Spleen (tissue), 11 donors: ENCODE results near the gene FARP1. TPM values are rescaled to one million over a fixed set of nuclear protein-coding genes. Genes with fewer than 3 reads are reported as not detected.

ENCODE experiments used
- DNase-seq: peaks from one replicate; pipeline ENCODE4 v3.0.0-alpha.2; 2020
- H3K27ac ChIP-seq, 8 donors: fragments of 200-600 bp; sonication (generic) in 7 of 8; 1 replicate in 4 of 8; 2 replicates in 4 of 8; pipeline versions ENCODE4 v1.5.0 to v1.8.0; 2016 to 2021; ENCODE audit warnings: inconsistent platforms in 4 of 8, mild to moderate bottlenecking in 4 of 8, moderate library complexity in 1 of 8
- H3K27me3 ChIP-seq, 7 donors: fragments of 200-600 bp; sonication (generic) in 6 of 7; replicated peaks in 1 of 7; 1 replicate in 4 of 7; 2 replicates in 3 of 7; pipeline versions ENCODE4 v1.5.0 to v1.8.0; 2016 to 2021; ENCODE audit warnings: inconsistent platforms in 3 of 7, mild to moderate bottlenecking in 1 of 7
- H3K36me3 ChIP-seq, 6 donors: fragments of 200-600 bp; sonication (generic) in 5 of 6; 1 replicate in 4 of 6; 2 replicates in 2 of 6; pipeline versions ENCODE4 v1.5.0 to v1.8.0; 2016 to 2021; ENCODE audit warnings: inconsistent platforms in 2 of 6
- H3K4me1 ChIP-seq, 6 donors: fragments of 200-600 bp; sonication (generic) in 5 of 6; 1 replicate in 3 of 6; 2 replicates in 3 of 6; pipeline versions ENCODE4 v1.5.0 to v1.8.0; 2016 to 2021; ENCODE audit warnings: inconsistent platforms in 3 of 6
- H3K4me3 ChIP-seq, 8 donors: fragments of 200-600 bp; sonication (generic) in 7 of 8; 1 replicate in 4 of 8; 2 replicates in 4 of 8; pipeline versions ENCODE4 v1.5.0 to v1.8.0; 2016 to 2021; ENCODE audit warnings: inconsistent platforms in 4 of 8, mild to moderate bottlenecking in 4 of 8, moderate library complexity in 2 of 8
- H3K9me3 ChIP-seq, 8 donors: fragments of 200-600 bp; sonication (generic) in 7 of 8; 1 replicate in 4 of 8; 2 replicates in 4 of 8; pipeline versions ENCODE4 v1.5.0 to v1.8.0; 2016 to 2021; ENCODE audit warnings: inconsistent platforms in 4 of 8
- CTCF ChIP-seq, 11 experiments: fragments of 200-600 bp in 7 of 11; fragments of 450-650 bp in 4 of 11; sonication (generic) in 4 of 11; IDR thresholded peaks in 8 of 11; conservative IDR thresholded peaks in 3 of 11; 1 replicate in 7 of 11; 2 replicates in 4 of 11; pipeline versions ENCODE4 v1.4.0 to v1.8.0; 2016 to 2021; ENCODE audit warnings: antibody characterized with exemption in 11 of 11, inconsistent platforms in 4 of 11, mild to moderate bottlenecking in 1 of 11
- POLR2A ChIP-seq, 3 donors: fragments of 450-650 bp; IDR thresholded peaks; one replicate each; pipeline ENCODE4 v1.5.1; 2017; ENCODE audit warnings: antibody characterized with exemption in 3 of 3, mild to moderate bottlenecking in 1 of 3
- POLR2AphosphoS5 ChIP-seq, 3 donors: sonication (generic); formaldehyde crosslinking; IDR thresholded peaks; one replicate each; pipeline ENCODE4 v1.5.1; 2017; ENCODE audit warnings: antibody characterized with exemption in 3 of 3
- WGBS, 5 donors: extraction: QIAGEN DNeasy Blood & Tissue Kit in 3 of 5; methylation state at CpG; one replicate each; pipeline versions ENCODE4 v1.1.5 to v1.1.7; 2013 to 2018; 5-methylcytosine and 5-hydroxymethylcytosine counted together
- intact Hi-C: fragments of 100-400 bp; cut with DNase I; formaldehyde crosslinking; loops from one replicate; pipeline ENCODE4 v1.15.0; 2023; ENCODE audit warnings: low total_unique reads
- polyA plus RNA-seq, 3 donors: library from polyadenylated mRNA; stranded (reverse); fragments of 200-250 nt; gene quantifications; one replicate each; pipeline ENCODE4 v1.2.1, GENCODE V29; 2013
- total RNA-seq, 7 donors: library from RNA; depleted of rRNA in 3 of 7; stranded (reverse); fragments of >200 nt in 3 of 7; fragmentation: NEBNext Ultra II Directional in 4 of 7; extraction: Animal tissue kit (Norgen Biotek cat#: 25700) in 4 of 7; gene quantifications; one replicate each; pipeline versions ENCODE4 v1.1.0 to v1.2.1, GENCODE V29; 2016 to 2021
- donor health status: healthy with polysubstance abuse.
- donor health status: DM: no; HTN: no; CAD: no; lungs with moderate emphysema.
- donor health status: DM: no; HTN: no; CAD: no.
- donor health status: Bipolar disorder and iron deficiency.
- donor health status: healthy.
- donor health status: DM: no; HTN: no; CAD: no.
- donor health status: DM: yes; HTN: yes; CAD: no.

FARP1 gene
- total and polyA plus RNA-seq, 10 donors, result 3.7 to 60.9 (median 33.0) TPM

DNA sequence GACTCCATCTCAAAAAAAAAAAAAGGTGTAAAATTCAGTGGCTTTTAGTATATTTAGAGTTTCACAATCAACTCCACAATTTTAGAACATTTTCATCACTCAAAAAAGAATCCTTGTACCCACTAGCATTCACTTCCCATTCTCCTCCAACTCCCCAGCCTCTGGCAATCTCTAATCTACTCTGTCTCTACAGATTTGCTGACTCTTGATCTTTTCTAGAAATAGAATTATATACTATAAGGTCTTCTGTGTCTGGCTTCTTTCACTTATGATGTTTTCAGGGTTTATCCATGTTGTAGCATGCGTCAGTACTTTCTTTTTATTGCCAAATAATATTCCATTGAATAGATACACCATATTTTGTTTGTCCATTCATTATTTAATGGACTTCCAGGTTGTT, 8.0 kb upstream of the FARP1 start:
- Histone ChIP-seq H3K36me3 (no peaks in the 10 kb centered on the region), H3K4me1 (peaks cover 0 to 7% (median 0%) of the 10 kb centered on the region in 6 donors), H3K27me3 (peaks cover 0 to 8% (median 0%) of the 10 kb centered on the region in 7 donors), H3K9me3 (no peaks in the 10 kb centered on the region), H3K4me3 (no peak overlapping the region), H3K27ac (no peak overlapping the region)
- intact Hi-C loops, result no loop called here
- no peak for DNase-seq
- WGBS, 5 donors, result 85 to 98% (median 91%) methylated on average over 1 of the region's 1 CpG
- TF ChIP-seq POLR2AphosphoS5 (IDR thresholded peaks at IDR 0.05) (no peak), CTCF (IDR thresholded peaks at IDR 0.05 in 8 of 11, conservative IDR thresholded peaks at IDR 0.05 in 3 of 11) (no peak), POLR2A (IDR thresholded peaks at IDR 0.05) (no peak)

DNA sequence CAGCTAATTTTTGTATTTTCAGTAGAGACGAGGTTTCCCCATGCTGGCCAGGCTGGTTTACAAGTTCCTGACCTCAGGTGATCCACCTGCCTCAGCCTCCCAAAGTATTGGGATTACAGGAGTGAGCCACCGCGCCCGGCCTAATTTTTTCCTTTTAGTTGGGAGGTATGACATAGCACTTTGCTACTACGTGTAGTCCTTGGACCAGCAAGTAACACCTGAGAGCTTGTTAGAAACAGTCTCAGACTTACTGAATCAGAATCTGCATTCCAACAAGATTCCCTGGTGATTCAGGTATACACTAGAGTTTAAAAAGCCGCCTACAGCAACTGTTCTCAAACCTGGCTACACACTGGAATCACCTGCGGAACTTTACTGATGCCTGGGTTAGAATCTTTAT, 1.8 kb upstream of the FARP1 start:
- no peak overlapping the region for H3K4me3 ChIP-seq
- intact Hi-C loops, result no loop called here
- H3K27ac ChIP-seq, result no peak overlapping the region
- H3K27me3 ChIP-seq, result peaks cover 0 to 60% (median 16%) of the 10 kb centered on the region in 7 donors
- peaks cover 10 to 34% (median 26%) of the 10 kb centered on the region in 6 donors for H3K4me1 ChIP-seq
- TF ChIP-seq CTCF (IDR thresholded peaks at IDR 0.05 in 8 of 11, conservative IDR thresholded peaks at IDR 0.05 in 3 of 11) (no peak), POLR2A (IDR thresholded peaks at IDR 0.05) (no peak), POLR2AphosphoS5 (IDR thresholded peaks at IDR 0.05) (no peak)
- no peaks in the 10 kb centered on the region for H3K36me3 ChIP-seq
- DNase-seq, result no peak
- 89 to 95% (median 91%) methylated on average over 7 of the region's 7 CpGs for WGBS, 5 donors
- no peaks in the 10 kb centered on the region for H3K9me3 ChIP-seq

GRCh38 chr13:98141509-98142379, 1.1 kb upstream of the FARP1 start:
- DNase-seq, result peak; percentile 76
- Histone ChIP-seq H3K4me3 (peak overlapping the region; percentile 44 to 78 (median 54)), H3K36me3 (no peaks in the 10 kb centered on the region)

More at GRCh38 chr13:98141509-98142379, 1.1 kb upstream of the FARP1 start:
- no peaks in the 10 kb centered on the region for H3K9me3 ChIP-seq
- intact Hi-C loops, result no loop called here
- peak overlapping the region in 5 of 8 donors; percentile 51 to 81 (median 73) for H3K27ac ChIP-seq
- peaks cover 10 to 34% (median 26%) of the 10 kb centered on the region in 6 donors for H3K4me1 ChIP-seq
- H3K27me3 ChIP-seq, result peaks cover 0 to 66% (median 16%) of the 10 kb centered on the region in 7 donors
- 27 to 35% (median 33%) methylated on average over 24 to 27 of the region's 27 CpGs for WGBS, 5 donors
- TF ChIP-seq POLR2AphosphoS5 (IDR thresholded peaks at IDR 0.05) (no peak), CTCF (IDR thresholded peaks at IDR 0.05 in 8 of 11, conservative IDR thresholded peaks at IDR 0.05 in 3 of 11) (no peak), POLR2A (IDR thresholded peaks at IDR 0.05) (no peak)
